A549 (cell line): ENCODE data around the gene RARG.

Source experiments
- EP300 ChIP-seq, 2 experiments: fragments of >200 bp; sonication (Bioruptor Twin); formaldehyde crosslinking; IDR thresholded peaks; 2 replicates in 1 of 2; 3 replicates in 1 of 2; pipeline ENCODE4 v1.6.1; 2016 to 2017
- HOXA7 ChIP-seq: fragments of 250-450 bp; sonication (Bioruptor Pico); IDR thresholded peaks from 2 replicates; pipeline ENCODE4 v1.5.0; 2020; ENCODE audit warnings: mild to moderate bottlenecking, moderate library complexity
- POLR2A ChIP-seq: IDR thresholded peaks from 2 replicates; pipeline ENCODE4 v1.6.1; 2012; ENCODE audit warnings: mild to moderate bottlenecking, low read length
- RAD21 ChIP-seq, 2 experiments: fragments of >200 bp in 1 of 2; sonication (Bioruptor Twin) in 1 of 2; formaldehyde crosslinking in 1 of 2; IDR thresholded peaks in 1 of 2; conservative IDR thresholded peaks in 1 of 2; 2 replicates in 1 of 2; 3 replicates in 1 of 2; pipeline ENCODE4 v1.6.1; 2012 to 2018; ENCODE audit warnings: inconsistent platforms in 1 of 2
- RCOR1 ChIP-seq: fragments of 150-350 bp; IDR thresholded peaks from 2 replicates; pipeline ENCODE4 v1.6.1; 2014; ENCODE audit warnings: antibody characterized with exemption, low read length, low read depth
- RFX5 ChIP-seq: fragments of 450-650 bp; IDR thresholded peaks from 2 replicates; pipeline ENCODE4 v1.7.1; 2014; ENCODE audit warnings: antibody characterized with exemption, mild to moderate bottlenecking, moderate library complexity
- SMC3 ChIP-seq: fragments of >200 bp; sonication (Bioruptor Twin); formaldehyde crosslinking; IDR thresholded peaks from 3 replicates; pipeline ENCODE4 v1.6.1; 2018; ENCODE audit warnings: inconsistent platforms
- TF ChIP-seq, protein P1 (sequence below): fragments of >200 bp; sonication (Bioruptor Twin); formaldehyde crosslinking; IDR thresholded peaks from 3 replicates; pipeline ENCODE4 v1.5.1; 2016
- TF ChIP-seq, protein P2 (sequence below): fragments of 200-600 bp; sonication (generic); IDR thresholded peaks from 2 replicates; pipeline ENCODE4 v1.6.1; 2016; ENCODE audit warnings: antibody characterized with exemption, mild to moderate bottlenecking, moderate library complexity
- TF ChIP-seq, protein P3 (sequence below): IDR thresholded peaks from 2 replicates; pipeline ENCODE4 v1.6.1; 2012

DNA sequence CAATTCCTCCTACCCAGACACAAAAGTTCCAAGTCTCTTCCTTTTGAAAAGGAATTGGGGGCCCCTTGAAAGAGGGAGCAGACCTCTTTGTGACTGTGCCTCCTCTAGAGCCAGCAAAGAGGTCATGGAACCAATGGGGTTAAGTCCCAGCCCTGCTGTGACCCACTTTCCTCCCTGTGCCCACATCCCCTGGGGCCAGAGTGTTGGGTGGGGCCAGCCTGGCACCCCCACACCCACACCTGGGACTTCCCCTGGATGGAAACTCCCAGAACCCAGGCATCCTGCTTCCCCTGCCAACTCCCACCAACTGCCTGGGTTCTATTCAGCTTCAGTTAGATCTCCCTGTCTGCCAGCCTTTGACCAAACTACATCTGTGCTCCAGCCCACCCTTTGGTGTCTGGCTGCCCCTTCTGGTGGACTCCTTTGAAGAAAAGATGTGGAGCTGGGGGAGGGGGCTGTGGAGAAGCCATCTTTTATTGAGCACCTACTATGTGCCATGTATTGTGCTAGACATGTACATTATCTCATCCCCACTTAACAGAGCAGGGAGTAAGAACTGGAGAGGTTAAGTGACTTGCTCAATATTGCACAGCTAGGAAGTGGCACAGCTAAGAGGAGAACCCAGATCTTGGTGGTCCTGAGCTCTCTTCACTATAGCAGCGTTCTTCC, 4.6 kb upstream of the RARG start:
- TF ChIP-seq RFX5 (no peak), RCOR1 (no peak), EP300 (IDR thresholded peaks at IDR 0.05) (no peak), SMC3 (no peak), POLR2A (no peak), HOXA7 (CRISPR knock-in tag) (no peak), RAD21 (conservative IDR thresholded peaks at IDR 0.05 in 1 of 2, IDR thresholded peaks at IDR 0.05 in 1 of 2) (no peak)
- TF ChIP-seq, protein P1, sequence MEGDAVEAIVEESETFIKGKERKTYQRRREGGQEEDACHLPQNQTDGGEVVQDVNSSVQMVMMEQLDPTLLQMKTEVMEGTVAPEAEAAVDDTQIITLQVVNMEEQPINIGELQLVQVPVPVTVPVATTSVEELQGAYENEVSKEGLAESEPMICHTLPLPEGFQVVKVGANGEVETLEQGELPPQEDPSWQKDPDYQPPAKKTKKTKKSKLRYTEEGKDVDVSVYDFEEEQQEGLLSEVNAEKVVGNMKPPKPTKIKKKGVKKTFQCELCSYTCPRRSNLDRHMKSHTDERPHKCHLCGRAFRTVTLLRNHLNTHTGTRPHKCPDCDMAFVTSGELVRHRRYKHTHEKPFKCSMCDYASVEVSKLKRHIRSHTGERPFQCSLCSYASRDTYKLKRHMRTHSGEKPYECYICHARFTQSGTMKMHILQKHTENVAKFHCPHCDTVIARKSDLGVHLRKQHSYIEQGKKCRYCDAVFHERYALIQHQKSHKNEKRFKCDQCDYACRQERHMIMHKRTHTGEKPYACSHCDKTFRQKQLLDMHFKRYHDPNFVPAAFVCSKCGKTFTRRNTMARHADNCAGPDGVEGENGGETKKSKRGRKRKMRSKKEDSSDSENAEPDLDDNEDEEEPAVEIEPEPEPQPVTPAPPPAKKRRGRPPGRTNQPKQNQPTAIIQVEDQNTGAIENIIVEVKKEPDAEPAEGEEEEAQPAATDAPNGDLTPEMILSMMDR = no peak
- TF ChIP-seq, protein P2, sequence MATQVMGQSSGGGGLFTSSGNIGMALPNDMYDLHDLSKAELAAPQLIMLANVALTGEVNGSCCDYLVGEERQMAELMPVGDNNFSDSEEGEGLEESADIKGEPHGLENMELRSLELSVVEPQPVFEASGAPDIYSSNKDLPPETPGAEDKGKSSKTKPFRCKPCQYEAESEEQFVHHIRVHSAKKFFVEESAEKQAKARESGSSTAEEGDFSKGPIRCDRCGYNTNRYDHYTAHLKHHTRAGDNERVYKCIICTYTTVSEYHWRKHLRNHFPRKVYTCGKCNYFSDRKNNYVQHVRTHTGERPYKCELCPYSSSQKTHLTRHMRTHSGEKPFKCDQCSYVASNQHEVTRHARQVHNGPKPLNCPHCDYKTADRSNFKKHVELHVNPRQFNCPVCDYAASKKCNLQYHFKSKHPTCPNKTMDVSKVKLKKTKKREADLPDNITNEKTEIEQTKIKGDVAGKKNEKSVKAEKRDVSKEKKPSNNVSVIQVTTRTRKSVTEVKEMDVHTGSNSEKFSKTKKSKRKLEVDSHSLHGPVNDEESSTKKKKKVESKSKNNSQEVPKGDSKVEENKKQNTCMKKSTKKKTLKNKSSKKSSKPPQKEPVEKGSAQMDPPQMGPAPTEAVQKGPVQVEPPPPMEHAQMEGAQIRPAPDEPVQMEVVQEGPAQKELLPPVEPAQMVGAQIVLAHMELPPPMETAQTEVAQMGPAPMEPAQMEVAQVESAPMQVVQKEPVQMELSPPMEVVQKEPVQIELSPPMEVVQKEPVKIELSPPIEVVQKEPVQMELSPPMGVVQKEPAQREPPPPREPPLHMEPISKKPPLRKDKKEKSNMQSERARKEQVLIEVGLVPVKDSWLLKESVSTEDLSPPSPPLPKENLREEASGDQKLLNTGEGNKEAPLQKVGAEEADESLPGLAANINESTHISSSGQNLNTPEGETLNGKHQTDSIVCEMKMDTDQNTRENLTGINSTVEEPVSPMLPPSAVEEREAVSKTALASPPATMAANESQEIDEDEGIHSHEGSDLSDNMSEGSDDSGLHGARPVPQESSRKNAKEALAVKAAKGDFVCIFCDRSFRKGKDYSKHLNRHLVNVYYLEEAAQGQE = no peak
- TF ChIP-seq, protein P3, sequence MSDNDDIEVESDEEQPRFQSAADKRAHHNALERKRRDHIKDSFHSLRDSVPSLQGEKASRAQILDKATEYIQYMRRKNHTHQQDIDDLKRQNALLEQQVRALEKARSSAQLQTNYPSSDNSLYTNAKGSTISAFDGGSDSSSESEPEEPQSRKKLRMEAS = no peak
